NB4 (cell line): Measurements from ENCODE around the gene UTRN.

Experiments used
- DNase-seq: peaks from one replicate; pipeline ENCODE4 v3.0.0; 2010; ENCODE audit warnings: low read depth
- H3K4me3 ChIP-seq: one replicate; pipeline ENCODE4 v1.5.1; 2011; ENCODE audit warnings: mild to moderate bottlenecking, low read depth, low read length, moderate library complexity
- MYC ChIP-seq: IDR thresholded peaks from 2 replicates; pipeline ENCODE4 v1.6.1; 2011; ENCODE audit warnings: low read depth, low read length
- POLR2A ChIP-seq: IDR thresholded peaks from 2 replicates; pipeline ENCODE4 v1.6.1; 2011; ENCODE audit warnings: mild to moderate bottlenecking; ENCODE audit not compliant: insufficient read length; ENCODE audit errors: extremely low read depth
- TF ChIP-seq, protein P1 (sequence below): IDR thresholded peaks from one replicate; pipeline ENCODE4 v1.5.1; 2012; ENCODE audit warnings: low read depth, low read length
- TF ChIP-seq, protein P2 (sequence below): IDR thresholded peaks from 2 replicates; pipeline ENCODE4 v1.6.1; 2011; ENCODE audit warnings: low read depth, low read length

Gene UTRN

DNA sequence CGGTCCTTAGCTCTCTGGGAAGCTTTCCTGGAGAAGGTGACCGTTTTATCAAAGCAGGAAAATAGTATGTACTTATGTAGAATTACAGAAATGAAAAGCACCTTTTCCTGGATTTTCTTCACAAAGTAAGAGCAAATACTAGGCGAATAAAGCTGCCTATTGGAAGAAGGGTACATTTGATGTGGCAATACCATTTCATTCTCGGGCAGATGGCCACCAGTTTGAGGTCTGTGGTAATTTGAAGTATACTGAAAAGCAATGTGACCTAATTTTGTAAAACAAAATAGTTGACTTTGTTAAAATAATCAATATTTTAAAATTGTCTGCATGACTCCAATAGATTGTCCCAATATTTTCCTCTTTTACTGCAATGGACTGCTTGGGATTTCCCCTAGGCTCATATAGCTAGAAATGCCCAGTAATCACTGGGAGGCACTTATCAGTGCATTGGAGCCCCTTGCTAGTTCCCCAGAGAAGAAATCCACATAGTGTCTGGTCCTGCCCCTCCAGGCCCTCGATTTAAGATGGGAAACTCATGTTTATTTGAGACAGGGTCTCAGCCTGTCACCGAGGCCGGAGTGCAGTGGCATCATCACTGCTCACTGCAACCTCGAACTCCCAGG is 7.4 kb upstream of the UTRN start:
- no peak overlapping the region for H3K4me3 ChIP-seq
- DNase-seq, result no peak
- TF ChIP-seq MYC (no peak), POLR2A (no peak)
- TF ChIP-seq, protein P1, sequence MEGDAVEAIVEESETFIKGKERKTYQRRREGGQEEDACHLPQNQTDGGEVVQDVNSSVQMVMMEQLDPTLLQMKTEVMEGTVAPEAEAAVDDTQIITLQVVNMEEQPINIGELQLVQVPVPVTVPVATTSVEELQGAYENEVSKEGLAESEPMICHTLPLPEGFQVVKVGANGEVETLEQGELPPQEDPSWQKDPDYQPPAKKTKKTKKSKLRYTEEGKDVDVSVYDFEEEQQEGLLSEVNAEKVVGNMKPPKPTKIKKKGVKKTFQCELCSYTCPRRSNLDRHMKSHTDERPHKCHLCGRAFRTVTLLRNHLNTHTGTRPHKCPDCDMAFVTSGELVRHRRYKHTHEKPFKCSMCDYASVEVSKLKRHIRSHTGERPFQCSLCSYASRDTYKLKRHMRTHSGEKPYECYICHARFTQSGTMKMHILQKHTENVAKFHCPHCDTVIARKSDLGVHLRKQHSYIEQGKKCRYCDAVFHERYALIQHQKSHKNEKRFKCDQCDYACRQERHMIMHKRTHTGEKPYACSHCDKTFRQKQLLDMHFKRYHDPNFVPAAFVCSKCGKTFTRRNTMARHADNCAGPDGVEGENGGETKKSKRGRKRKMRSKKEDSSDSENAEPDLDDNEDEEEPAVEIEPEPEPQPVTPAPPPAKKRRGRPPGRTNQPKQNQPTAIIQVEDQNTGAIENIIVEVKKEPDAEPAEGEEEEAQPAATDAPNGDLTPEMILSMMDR, result no peak
- TF ChIP-seq, protein P2, sequence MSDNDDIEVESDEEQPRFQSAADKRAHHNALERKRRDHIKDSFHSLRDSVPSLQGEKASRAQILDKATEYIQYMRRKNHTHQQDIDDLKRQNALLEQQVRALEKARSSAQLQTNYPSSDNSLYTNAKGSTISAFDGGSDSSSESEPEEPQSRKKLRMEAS, result no peak

GRCh38 chr6:144278659-144279314 is 6.3 kb upstream of the UTRN start:
- H3K4me3 ChIP-seq, result no peak overlapping the region
- TF ChIP-seq POLR2A (no peak), MYC (no peak)
- TF ChIP-seq, protein P1, result no peak
- TF ChIP-seq, protein P2, result no peak
- DNase-seq, result no peak

DNA sequence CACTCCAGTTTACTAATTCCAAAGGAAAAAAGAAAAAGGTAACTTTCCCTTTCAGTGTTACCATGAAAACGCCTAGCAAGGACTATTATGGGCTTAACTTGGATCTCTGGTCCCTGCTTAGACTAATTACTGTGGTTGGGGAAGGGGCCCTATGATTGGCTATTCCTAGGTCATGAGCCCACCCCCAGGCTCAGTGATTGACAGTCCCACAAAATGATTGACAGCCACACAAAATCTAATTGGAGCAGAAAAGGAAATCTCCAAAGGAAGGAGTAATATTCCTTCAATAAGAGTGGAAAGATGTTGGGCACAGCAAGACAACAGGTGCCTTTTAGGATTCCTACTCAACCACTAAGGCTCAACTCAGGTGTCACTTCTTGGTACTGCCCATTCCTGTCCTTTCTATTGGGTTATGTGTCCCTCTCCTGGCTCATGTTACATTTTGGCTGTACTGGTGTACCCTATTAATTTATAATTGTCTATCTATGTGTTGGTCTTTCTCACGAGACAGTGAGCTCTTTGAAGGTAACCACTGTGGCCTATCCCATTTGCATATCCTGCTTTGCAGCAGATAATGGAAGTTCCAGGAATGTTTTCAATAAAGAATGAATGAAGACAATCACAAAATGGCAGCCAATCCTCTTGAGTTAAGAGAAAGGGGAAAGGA is 5.5 kb upstream of the UTRN start:
- DNase-seq, result no peak
- TF ChIP-seq POLR2A, result no peak
- TF ChIP-seq, protein P1, result no peak
- TF ChIP-seq MYC, result no peak
- TF ChIP-seq, protein P2, result no peak
- no peak overlapping the region for H3K4me3 ChIP-seq

DNA sequence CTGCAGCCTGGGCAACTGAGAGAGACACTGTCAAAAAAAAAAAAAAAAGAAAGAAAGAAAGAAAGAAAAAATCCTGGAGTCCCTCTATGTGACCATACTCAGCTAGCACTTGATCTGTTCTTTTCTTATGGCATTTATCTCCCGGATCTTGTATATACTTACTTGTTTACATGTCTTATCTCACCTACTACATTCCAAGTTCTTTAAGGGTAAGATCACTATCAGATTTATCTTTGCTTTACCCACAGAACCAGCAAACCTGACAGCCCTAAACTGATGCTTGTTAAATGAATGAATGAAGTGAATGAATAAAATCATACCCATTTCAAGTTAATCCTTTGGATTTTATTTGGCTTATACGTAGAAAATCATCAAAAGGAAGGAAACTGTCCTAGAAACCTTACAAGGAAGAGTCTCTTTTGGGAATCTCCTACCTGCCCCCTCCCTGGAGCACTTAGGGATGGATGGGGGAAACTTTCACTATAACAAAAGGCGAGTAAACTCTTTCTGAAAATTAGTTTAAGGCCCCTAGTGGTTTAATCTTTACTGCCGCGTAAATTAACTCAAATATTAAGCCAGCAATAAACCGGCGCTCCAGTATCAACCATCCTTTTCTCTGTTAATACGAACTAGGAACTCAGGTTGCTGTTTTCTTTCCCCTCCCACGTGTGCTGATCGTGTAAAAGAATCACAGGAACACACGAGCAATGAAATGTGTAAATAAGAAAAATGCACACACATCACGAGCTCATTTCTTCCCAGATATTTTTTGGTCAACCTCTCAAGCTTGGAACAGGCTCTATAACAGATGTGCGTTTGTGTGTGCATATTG is 1.3 kb upstream of the UTRN start:
- TF ChIP-seq, protein P1, result no peak
- no peak for TF ChIP-seq POLR2A
- TF ChIP-seq, protein P2, result peak; percentile 38; the same call in 1 of the 2 replicates
- TF ChIP-seq MYC, result no peak
- DNase-seq, result peak; percentile 33
- H3K4me3 ChIP-seq, result peak overlapping the region; percentile 86

DNA sequence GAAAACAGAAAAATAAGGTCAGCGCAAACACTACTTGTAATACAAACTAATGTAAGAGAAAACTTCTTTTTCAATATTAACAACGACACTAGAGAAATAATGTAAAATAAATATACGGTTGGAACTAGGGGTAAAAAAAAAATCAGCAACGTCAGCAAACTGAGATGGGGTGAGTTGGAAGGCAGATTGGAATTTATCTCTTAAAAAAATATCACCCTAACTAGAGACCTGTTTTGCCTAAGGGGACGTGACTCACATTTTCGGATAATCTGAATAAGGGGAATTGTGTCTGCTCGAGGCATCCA is 705 bp upstream of the UTRN start:
- TF ChIP-seq, protein P1, result no peak
- TF ChIP-seq MYC (no peak), POLR2A (no peak)
- TF ChIP-seq, protein P2, result no peak

More for the DNA sequence above, 705 bp upstream of the UTRN start:
- no peak for DNase-seq
- H3K4me3 ChIP-seq, result peak overlapping the region; percentile 86
